Glutamatergic neuron (in vitro differentiated cells): ENCODE data around the gene MPO. TPM values are rescaled to one million over a fixed set of nuclear protein-coding genes. Genes with fewer than 3 reads are reported as not detected.

Experiments used
- DNase-seq: peaks from one replicate; pipeline ENCODE4 v3.0.0; 2022
- H3K27ac Mint-ChIP-seq: one replicate; pipeline ENCODE4 v1.8.0; 2020; ENCODE audit warnings: mild to moderate bottlenecking, mixed read lengths, inconsistent platforms; ENCODE audit not compliant: unreplicated experiment
- H3K27me3 Mint-ChIP-seq: one replicate; pipeline ENCODE4 v1.8.0; 2020; ENCODE audit warnings: mild to moderate bottlenecking, moderate library complexity, mixed read lengths, inconsistent platforms; ENCODE audit not compliant: unreplicated experiment
- H3K36me3 Mint-ChIP-seq: one replicate; pipeline ENCODE4 v1.8.0; 2020; ENCODE audit warnings: mild to moderate bottlenecking, mixed read lengths, inconsistent platforms; ENCODE audit not compliant: unreplicated experiment
- H3K4me1 Mint-ChIP-seq: one replicate; pipeline ENCODE4 v1.8.0; 2020; ENCODE audit warnings: mild to moderate bottlenecking, low read depth, mixed read lengths, inconsistent platforms; ENCODE audit not compliant: unreplicated experiment
- H3K4me3 Mint-ChIP-seq: one replicate; pipeline ENCODE4 v1.8.0; 2020; ENCODE audit warnings: mild to moderate bottlenecking, mixed read lengths, inconsistent platforms; ENCODE audit not compliant: unreplicated experiment
- H3K9me3 Mint-ChIP-seq: one replicate; pipeline ENCODE4 v1.8.0; 2020; ENCODE audit warnings: mild to moderate bottlenecking, moderate library complexity, mixed read lengths, inconsistent platforms; ENCODE audit not compliant: unreplicated experiment
- long read RNA-seq: library from polyadenylated mRNA; unstranded; transcript quantifications from one replicate; pipeline ENCODE4 v2.0.0, GENCODE V29; 2020; ENCODE audit not compliant: unreplicated experiment
- total RNA-seq: library from RNA; stranded (reverse); fragmentation: NEBNext Ultra II Directional; extraction: Animal tissue kit (Norgen Biotek cat#: 25700); gene quantifications from one replicate; pipeline ENCODE4 v1.2.1, GENCODE V29; 2021; ENCODE audit not compliant: unreplicated experiment
- TF ChIP-seq, protein P1 (sequence below): fragments of 200-600 bp; sonication (generic); IDR thresholded peaks from one replicate; pipeline ENCODE4 v1.5.0; 2021; ENCODE audit not compliant: partially characterized antibody, unreplicated experiment

Gene MPO, protein sequence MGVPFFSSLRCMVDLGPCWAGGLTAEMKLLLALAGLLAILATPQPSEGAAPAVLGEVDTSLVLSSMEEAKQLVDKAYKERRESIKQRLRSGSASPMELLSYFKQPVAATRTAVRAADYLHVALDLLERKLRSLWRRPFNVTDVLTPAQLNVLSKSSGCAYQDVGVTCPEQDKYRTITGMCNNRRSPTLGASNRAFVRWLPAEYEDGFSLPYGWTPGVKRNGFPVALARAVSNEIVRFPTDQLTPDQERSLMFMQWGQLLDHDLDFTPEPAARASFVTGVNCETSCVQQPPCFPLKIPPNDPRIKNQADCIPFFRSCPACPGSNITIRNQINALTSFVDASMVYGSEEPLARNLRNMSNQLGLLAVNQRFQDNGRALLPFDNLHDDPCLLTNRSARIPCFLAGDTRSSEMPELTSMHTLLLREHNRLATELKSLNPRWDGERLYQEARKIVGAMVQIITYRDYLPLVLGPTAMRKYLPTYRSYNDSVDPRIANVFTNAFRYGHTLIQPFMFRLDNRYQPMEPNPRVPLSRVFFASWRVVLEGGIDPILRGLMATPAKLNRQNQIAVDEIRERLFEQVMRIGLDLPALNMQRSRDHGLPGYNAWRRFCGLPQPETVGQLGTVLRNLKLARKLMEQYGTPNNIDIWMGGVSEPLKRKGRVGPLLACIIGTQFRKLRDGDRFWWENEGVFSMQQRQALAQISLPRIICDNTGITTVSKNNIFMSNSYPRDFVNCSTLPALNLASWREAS
- total RNA-seq: not detected
- long read RNA-seq: 0 reads

- H3K4me1 Mint-ChIP-seq: peaks cover 4% of the 10 kb centered on the region
- peaks cover 11% of the 10 kb centered on the region for H3K27me3 Mint-ChIP-seq
- TF ChIP-seq, protein P1, sequence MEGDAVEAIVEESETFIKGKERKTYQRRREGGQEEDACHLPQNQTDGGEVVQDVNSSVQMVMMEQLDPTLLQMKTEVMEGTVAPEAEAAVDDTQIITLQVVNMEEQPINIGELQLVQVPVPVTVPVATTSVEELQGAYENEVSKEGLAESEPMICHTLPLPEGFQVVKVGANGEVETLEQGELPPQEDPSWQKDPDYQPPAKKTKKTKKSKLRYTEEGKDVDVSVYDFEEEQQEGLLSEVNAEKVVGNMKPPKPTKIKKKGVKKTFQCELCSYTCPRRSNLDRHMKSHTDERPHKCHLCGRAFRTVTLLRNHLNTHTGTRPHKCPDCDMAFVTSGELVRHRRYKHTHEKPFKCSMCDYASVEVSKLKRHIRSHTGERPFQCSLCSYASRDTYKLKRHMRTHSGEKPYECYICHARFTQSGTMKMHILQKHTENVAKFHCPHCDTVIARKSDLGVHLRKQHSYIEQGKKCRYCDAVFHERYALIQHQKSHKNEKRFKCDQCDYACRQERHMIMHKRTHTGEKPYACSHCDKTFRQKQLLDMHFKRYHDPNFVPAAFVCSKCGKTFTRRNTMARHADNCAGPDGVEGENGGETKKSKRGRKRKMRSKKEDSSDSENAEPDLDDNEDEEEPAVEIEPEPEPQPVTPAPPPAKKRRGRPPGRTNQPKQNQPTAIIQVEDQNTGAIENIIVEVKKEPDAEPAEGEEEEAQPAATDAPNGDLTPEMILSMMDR: no peak
- H3K27ac Mint-ChIP-seq: no peak within 1 kb of the TSS
- H3K9me3 Mint-ChIP-seq: peaks cover 2% of the 10 kb centered on the region
- H3K4me3 Mint-ChIP-seq: no peak within 1 kb of the TSS
- H3K36me3 Mint-ChIP-seq: no peaks in the 10 kb centered on the region
- no peak for DNase-seq
Observed at GRCh38 chr17:58280480-58281217, at the start of gene MPO. Gene MPO (minus strand): TSS chr17:58280935. CDS start chr17:58280758, 177 bp downstream.

DNA sequence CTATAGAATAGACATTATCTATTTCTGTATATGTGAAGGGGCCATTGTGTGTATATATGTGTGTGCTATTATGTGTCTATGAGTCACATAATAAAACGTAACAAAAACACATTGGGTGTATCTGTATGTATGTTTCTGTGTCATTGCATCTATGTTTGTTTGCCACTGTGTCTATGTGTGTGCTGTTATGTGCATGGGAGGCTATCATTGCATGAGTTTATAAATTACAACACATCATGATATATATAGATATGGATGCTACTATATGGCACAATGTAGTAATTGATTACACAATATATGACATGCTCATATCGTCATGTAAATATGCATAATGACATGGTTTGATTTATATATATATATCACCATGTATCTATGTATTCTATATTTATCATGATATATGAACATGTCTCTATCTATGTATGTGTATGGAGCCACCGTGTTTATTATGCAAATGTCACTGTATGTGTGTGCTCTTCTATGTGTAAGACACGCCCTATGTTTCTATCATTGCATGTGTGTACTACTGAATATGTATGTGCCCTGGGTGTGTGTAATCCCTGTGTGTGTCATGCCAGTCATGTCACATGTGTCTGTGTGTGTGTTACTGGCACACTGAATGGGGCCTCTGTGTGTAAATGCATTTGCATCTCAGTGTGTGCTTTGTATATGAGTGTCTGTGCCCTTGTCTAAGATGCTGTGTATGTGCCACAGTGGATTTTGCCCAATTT lies 49.2 kb upstream of the MPO start:
- Mint-ChIP-seq H3K4me3 (peak overlapping the region; percentile 88), H3K4me1 (peaks cover 38% of the 10 kb centered on the region), H3K9me3 (peaks cover 11% of the 10 kb centered on the region), H3K27ac (peak overlapping the region; percentile 98), H3K27me3 (peaks cover 18% of the 10 kb centered on the region), H3K36me3 (no peaks in the 10 kb centered on the region)
- DNase-seq: no peak
- TF ChIP-seq, protein P1: no peak

- H3K27ac Mint-ChIP-seq: peak overlapping the region; percentile 98
- H3K36me3 Mint-ChIP-seq: no peaks in the 10 kb centered on the region
- H3K4me3 Mint-ChIP-seq: peak overlapping the region; percentile 88
- H3K27me3 Mint-ChIP-seq: peaks cover 19% of the 10 kb centered on the region
- H3K9me3 Mint-ChIP-seq: peaks cover 11% of the 10 kb centered on the region
- TF ChIP-seq, protein P1: peak; percentile 13
- peak; percentile 35 for DNase-seq
- H3K4me1 Mint-ChIP-seq: peaks cover 39% of the 10 kb centered on the region
Observed at GRCh38 chr17:58329035-58329809, 48.5 kb upstream of the MPO start.

DNA sequence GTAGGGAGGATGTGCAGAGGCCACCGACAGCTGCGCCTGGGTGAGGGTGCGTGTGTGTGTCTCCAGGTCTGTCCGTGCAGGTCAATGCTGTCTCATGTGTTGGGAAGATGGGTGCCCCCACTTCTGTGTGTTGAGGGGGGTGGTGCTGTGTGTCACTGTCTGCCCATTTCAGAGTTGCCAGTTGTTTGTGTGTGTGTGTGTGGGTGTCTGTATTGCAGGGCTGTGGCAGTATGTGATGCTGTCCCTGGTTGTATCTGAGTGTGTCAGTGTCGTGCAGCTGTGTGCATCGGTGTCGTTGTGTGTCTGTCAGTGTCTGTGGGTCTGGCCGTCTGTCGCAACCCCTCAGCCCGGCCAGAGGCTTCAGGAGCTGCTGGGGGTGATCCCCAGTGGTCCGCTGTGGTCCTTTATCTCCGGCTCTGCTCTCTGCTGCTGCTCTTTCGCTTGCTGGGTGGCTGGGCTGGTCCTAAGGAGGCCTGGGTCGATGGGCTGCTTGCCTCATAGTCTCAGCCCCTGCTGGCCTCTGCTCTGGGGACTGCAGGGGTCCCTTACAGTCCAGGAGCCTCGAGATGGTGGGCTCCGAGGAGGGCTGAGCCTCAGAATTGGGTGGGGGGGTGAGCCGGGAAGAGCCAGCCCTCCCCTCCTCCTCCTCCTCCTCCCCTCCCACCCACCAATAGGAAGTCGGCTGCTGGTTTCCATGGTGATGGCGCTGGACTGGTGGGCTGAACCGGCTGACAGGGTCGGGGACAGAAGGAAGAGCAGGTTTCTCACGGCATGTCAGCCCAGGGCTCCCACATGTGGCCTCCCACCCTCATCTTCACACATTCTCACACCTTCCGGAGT lies 47.7 kb upstream of the MPO start, which contains the start of gene TSPOAP1:
TSPOAP1 (minus strand) TSS at position 601 of the 840 bp plus-strand sequence. CDS start 875 bp downstream, outside the sequence.
- peak; percentile 85 for DNase-seq
- peak within 1 kb of the TSS; percentile 98 for H3K27ac Mint-ChIP-seq
- peaks cover 21% of the 10 kb centered on the region for H3K27me3 Mint-ChIP-seq
- no peaks in the 10 kb centered on the region for H3K36me3 Mint-ChIP-seq
- H3K4me3 Mint-ChIP-seq: peak within 1 kb of the TSS; percentile 88
- TF ChIP-seq, protein P1: no peak
- peaks cover 43% of the 10 kb centered on the region for H3K4me1 Mint-ChIP-seq
- peaks cover 11% of the 10 kb centered on the region for H3K9me3 Mint-ChIP-seq
